Left lung (tissue), 10 donors: ENCODE results near the gene SEPTIN12. TPM values are rescaled to one million over a fixed set of nuclear protein-coding genes. Genes with fewer than 3 reads are reported as not detected.

ENCODE experiments used
- ATAC-seq: fragments of 200-7000 bp; cut with Tn5 transposase; one replicate; pipeline ENCODE4 v1.9.1; 2020; ENCODE audit warnings: moderate library complexity
- DNase-seq, 4 donors: peaks; one replicate each; pipeline ENCODE4 v3.0.0-alpha.2; 2013 to 2020
- H3K27ac ChIP-seq, 2 donors: fragments of 200-600 bp; sonication (generic) in 1 of 2; one replicate each; pipeline versions ENCODE4 v1.5.0 to v1.8.0; 2020 to 2021
- H3K27me3 ChIP-seq, 2 donors: fragments of 200-600 bp; sonication (generic) in 1 of 2; one replicate each; pipeline versions ENCODE4 v1.5.0 to v1.8.0; 2020 to 2021
- H3K36me3 ChIP-seq, 2 donors: fragments of 200-600 bp; sonication (generic) in 1 of 2; one replicate each; pipeline versions ENCODE4 v1.5.0 to v1.8.0; 2020 to 2021
- H3K4me1 ChIP-seq, 2 donors: fragments of 200-600 bp; one replicate each; pipeline ENCODE4 v1.8.0; 2021
- H3K4me3 ChIP-seq, 2 donors: fragments of 200-600 bp; sonication (generic) in 1 of 2; one replicate each; pipeline versions ENCODE4 v1.5.0 to v1.8.0; 2020 to 2021; ENCODE audit warnings: mild to moderate bottlenecking in 1 of 2
- H3K9me3 ChIP-seq, 2 donors: fragments of 200-600 bp; sonication (generic) in 1 of 2; one replicate each; pipeline versions ENCODE4 v1.5.0 to v1.8.0; 2020 to 2021
- CTCF ChIP-seq, 2 donors: fragments of 200-600 bp; sonication (generic) in 1 of 2; IDR thresholded peaks; one replicate each; pipeline versions ENCODE4 v1.5.0 to v1.8.0; 2021; ENCODE audit warnings: antibody characterized with exemption in 2 of 2
- intact Hi-C, 2 donors: fragments of 100-400 bp; cut with DNase I; formaldehyde crosslinking; loops; one replicate each; pipeline versions ENCODE4 v1.11.2 to v1.14.2; 2022
- polyA plus RNA-seq, 6 donors: library from polyadenylated mRNA; unstranded; fragments of 120-200 nt; gene quantifications; one replicate each; pipeline ENCODE4 v1.2.1, GENCODE V29; 2013; ENCODE audit not compliant: insufficient read length in 6 of 6
- total RNA-seq, 2 donors: library from RNA; stranded (reverse); fragmentation: NEBNext Ultra II Directional; extraction: Animal tissue kit (Norgen Biotek cat#: 25700); gene quantifications; one replicate each; pipeline ENCODE4 v1.2.1, GENCODE V29; 2021
- donor health status: DM: no; HTN: yes; CAD: no.
- donor health status: DM: no; HTN: no; CAD: no.

SEPTIN12 gene
- total and polyA plus RNA-seq, 8 donors, result 0.28 to 14.6 (median 0.65) TPM; not detected in 5

GRCh38 chr16:4750896-4751295 is 37.2 kb downstream of the SEPTIN12 start:
- Histone ChIP-seq H3K27ac (no peak overlapping the region), H3K9me3 (peaks cover 0 to 4% of the 10 kb centered on the region in 2 donors), H3K27me3 (no peaks in the 10 kb centered on the region), H3K4me1 (no peaks in the 10 kb centered on the region), H3K4me3 (no peak overlapping the region), H3K36me3 (peaks cover 0 to 70% of the 10 kb centered on the region in 2 donors)
- intact Hi-C loops, result no loop called here
- DNase-seq, result no peak
- no peak for ATAC-seq
- no peak for TF ChIP-seq CTCF (IDR thresholded peaks at IDR 0.05)

GRCh38 chr16:4749700-4750257 is 38.4 kb downstream of the SEPTIN12 start:
- DNase-seq, result peak in 1 of 4 donors; percentile 70
- Histone ChIP-seq H3K27me3 (no peaks in the 10 kb centered on the region), H3K4me3 (no peak overlapping the region), H3K27ac (no peak overlapping the region), H3K36me3 (peaks cover 0 to 59% of the 10 kb centered on the region in 2 donors), H3K4me1 (no peaks in the 10 kb centered on the region), H3K9me3 (no peaks in the 10 kb centered on the region)
- no peak for ATAC-seq
- intact Hi-C loops, result no loop called here
- no peak for TF ChIP-seq CTCF (IDR thresholded peaks at IDR 0.05)

- intact Hi-C loops, result no loop called here
- H3K4me1 ChIP-seq, result no peaks in the 10 kb centered on the region
- DNase-seq (peak in 1 of 4 donors; percentile 42), ATAC-seq (no peak)
- peaks cover 0 to 50% of the 10 kb centered on the region in 2 donors for H3K36me3 ChIP-seq
- no peaks in the 10 kb centered on the region for H3K27me3 ChIP-seq
- no peak overlapping the region for H3K27ac ChIP-seq
- no peak overlapping the region for H3K4me3 ChIP-seq
- no peaks in the 10 kb centered on the region for H3K9me3 ChIP-seq
- no peak for TF ChIP-seq CTCF (IDR thresholded peaks at IDR 0.05)
These were observed 39.3 kb downstream of the SEPTIN12 start for GRCh38 chr16:4748682-4749411.

- Histone ChIP-seq H3K4me1 (no peaks in the 10 kb centered on the region), H3K4me3 (no peak overlapping the region), H3K36me3 (peaks cover 0 to 42% of the 10 kb centered on the region in 2 donors), H3K27ac (no peak overlapping the region), H3K27me3 (no peaks in the 10 kb centered on the region), H3K9me3 (no peaks in the 10 kb centered on the region)
- DNase-seq, result peak in 1 of 4 donors; percentile 36
- intact Hi-C loops, result no loop called here
- no peak for ATAC-seq
- no peak for TF ChIP-seq CTCF (IDR thresholded peaks at IDR 0.05)
These were observed 40.1 kb downstream of the SEPTIN12 start for GRCh38 chr16:4747906-4748681.
